A673 (cell line): ENCODE data around the gene SMARCAD1. TPM values are rescaled to one million over a fixed set of nuclear protein-coding genes. Genes with fewer than 3 reads are reported as not detected.
A peak's percentile ranks its signal among the peaks of the same experiment; 100 is the strongest.

Experiments
- BruUV-seq: library from RNA; stranded (reverse); fragments of 400-500 nt; replicated peaks from 2 replicates; lab custom pipeline; 2021; lab: Mats Ljungman, UMichigan
- CTCF ChIA-PET: fragments of 300-600 bp; sonication (Branson Sonifier 250); formaldehyde crosslinking; loops from one replicate; lab custom pipeline; 2022; ENCODE audit warnings: antibody characterized with exemption; lab: Charles Lee
- POLR2A ChIA-PET: fragments of 300-600 bp; sonication (Branson Sonifier 250); formaldehyde crosslinking; loops from one replicate; lab custom pipeline; 2022; ENCODE audit warnings: antibody characterized with exemption; ENCODE audit not compliant: low non-redundant PET; lab: Charles Lee
- DNase-seq: peaks from one replicate; pipeline ENCODE4 v3.0.0-alpha.2; 2015; ENCODE audit warnings: low spot score
- H3K27ac ChIP-seq: fragments of 200-600 bp; sonication (generic); 2 replicates; pipeline ENCODE4 v1.5.1; 2016; ENCODE audit warnings: mixed run types, low read depth, mild to moderate bottlenecking, mixed read lengths, antibody characterized with exemption, low read length; ENCODE audit not compliant: poor library complexity, severe bottlenecking
- H3K27me3 ChIP-seq: fragments of 200-600 bp; sonication (generic); replicated peaks from 2 replicates; pipeline ENCODE4 v1.6.1; 2017; ENCODE audit warnings: mixed run types, low read depth, mild to moderate bottlenecking, mixed read lengths, antibody characterized with exemption, low read length; ENCODE audit not compliant: insufficient read depth, poor library complexity
- H3K36me3 ChIP-seq: fragments of 200-600 bp; sonication (generic); 2 replicates; pipeline ENCODE4 v1.6.1; 2016; ENCODE audit warnings: mixed run types, mild to moderate bottlenecking, mixed read lengths, antibody characterized with exemption, low read length; ENCODE audit not compliant: insufficient read depth, poor library complexity, severe bottlenecking
- H3K4me1 ChIP-seq: fragments of 200-600 bp; sonication (generic); 2 replicates; pipeline ENCODE4 v1.6.1; 2017; ENCODE audit warnings: mixed run types, mild to moderate bottlenecking, mixed read lengths, antibody characterized with exemption, low read length; ENCODE audit not compliant: insufficient read depth, poor library complexity, severe bottlenecking
- H3K4me3 ChIP-seq: fragments of 200-600 bp; sonication (generic); 2 replicates; pipeline ENCODE4 v1.5.1; 2016; ENCODE audit warnings: low read depth, mixed run types, mild to moderate bottlenecking, mixed read lengths, low read length; ENCODE audit not compliant: poor library complexity, severe bottlenecking
- H3K9me3 ChIP-seq: fragments of 200-600 bp; sonication (generic); 2 replicates; pipeline ENCODE4 v1.6.1; 2016; ENCODE audit warnings: mixed run types, low read depth, mild to moderate bottlenecking, mixed read lengths, antibody characterized with exemption, low read length; ENCODE audit not compliant: poor library complexity, severe bottlenecking
- EZH2 ChIP-seq: fragments of 200-600 bp; sonication (generic); IDR thresholded peaks from 2 replicates; pipeline ENCODE4 v1.6.1; 2017; ENCODE audit warnings: borderline replicate concordance, low read depth, mild to moderate bottlenecking, mixed read lengths, antibody characterized with exemption, low read length; ENCODE audit not compliant: poor library complexity, severe bottlenecking
- intact Hi-C: fragments of 100-400 bp; cut with micrococcal nuclease; formaldehyde crosslinking; loops from one replicate; pipeline ENCODE4 v1.10.0; 2022; ENCODE audit not compliant: unreplicated experiment
- total RNA-seq: library from RNA; stranded (reverse); gene quantifications from 2 replicates; pipeline ENCODE4 v1.2.3, GENCODE V29; 2021
- TF ChIP-seq, protein P1 (sequence below): fragments of 300-800, 200-600 bp; sonication (generic); conservative IDR thresholded peaks from 2 replicates; pipeline ENCODE4 v1.5.1; 2017; ENCODE audit warnings: low read depth, mild to moderate bottlenecking, antibody characterized with exemption, low read length, moderate library complexity, mixed read lengths

The SMARCAD1 gene
- total RNA-seq, 1 experiment from 2014 or later: 27.1 TPM

- ChIA-PET POLR2A (no interaction called here), CTCF (no interaction called here)
- no TSS peak for BruUV-seq
- no peaks in the 10 kb centered on the region for H3K36me3 ChIP-seq
- intact Hi-C loops: no loop called here
- H3K9me3 ChIP-seq: peaks cover 5% of the 10 kb centered on the region
- H3K4me3 ChIP-seq: no peak overlapping the region
- TF ChIP-seq, protein P1, sequence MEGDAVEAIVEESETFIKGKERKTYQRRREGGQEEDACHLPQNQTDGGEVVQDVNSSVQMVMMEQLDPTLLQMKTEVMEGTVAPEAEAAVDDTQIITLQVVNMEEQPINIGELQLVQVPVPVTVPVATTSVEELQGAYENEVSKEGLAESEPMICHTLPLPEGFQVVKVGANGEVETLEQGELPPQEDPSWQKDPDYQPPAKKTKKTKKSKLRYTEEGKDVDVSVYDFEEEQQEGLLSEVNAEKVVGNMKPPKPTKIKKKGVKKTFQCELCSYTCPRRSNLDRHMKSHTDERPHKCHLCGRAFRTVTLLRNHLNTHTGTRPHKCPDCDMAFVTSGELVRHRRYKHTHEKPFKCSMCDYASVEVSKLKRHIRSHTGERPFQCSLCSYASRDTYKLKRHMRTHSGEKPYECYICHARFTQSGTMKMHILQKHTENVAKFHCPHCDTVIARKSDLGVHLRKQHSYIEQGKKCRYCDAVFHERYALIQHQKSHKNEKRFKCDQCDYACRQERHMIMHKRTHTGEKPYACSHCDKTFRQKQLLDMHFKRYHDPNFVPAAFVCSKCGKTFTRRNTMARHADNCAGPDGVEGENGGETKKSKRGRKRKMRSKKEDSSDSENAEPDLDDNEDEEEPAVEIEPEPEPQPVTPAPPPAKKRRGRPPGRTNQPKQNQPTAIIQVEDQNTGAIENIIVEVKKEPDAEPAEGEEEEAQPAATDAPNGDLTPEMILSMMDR: no peak
- TF ChIP-seq EZH2: no peak
- H3K4me1 ChIP-seq: no peaks in the 10 kb centered on the region
- no peak overlapping the region for H3K27ac ChIP-seq
- no peak for DNase-seq
- H3K27me3 ChIP-seq: no peaks in the 10 kb centered on the region
Observed at GRCh38 chr4:94325835-94326234, 118.2 kb downstream of the SMARCAD1 start.

DNA sequence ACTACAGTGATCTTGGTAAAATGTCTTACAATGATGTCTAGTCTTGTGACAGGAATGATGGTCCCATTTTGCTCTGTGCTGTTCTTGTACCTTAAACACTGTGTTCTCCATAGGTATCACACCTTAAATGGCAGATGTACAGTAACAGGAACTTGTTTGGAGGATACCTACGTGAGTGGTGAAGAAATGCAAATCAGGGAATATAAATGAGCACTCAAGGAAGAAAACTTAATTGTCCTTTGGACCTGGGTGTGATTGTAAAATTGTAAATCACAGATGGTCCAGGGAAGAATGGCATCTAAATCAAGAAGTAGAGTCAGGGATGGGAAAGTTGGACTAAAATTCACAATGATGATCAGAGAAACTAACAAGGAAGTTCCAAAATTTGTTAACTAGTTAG is 122.3 kb downstream of the SMARCAD1 start:
- POLR2A ChIA-PET: no interaction called here
- no peak for DNase-seq
- Histone ChIP-seq H3K9me3 (peaks cover 5% of the 10 kb centered on the region), H3K27me3 (no peaks in the 10 kb centered on the region), H3K27ac (no peak overlapping the region), H3K4me3 (no peak overlapping the region), H3K36me3 (no peaks in the 10 kb centered on the region), H3K4me1 (no peaks in the 10 kb centered on the region)
- no TSS peak for BruUV-seq
- TF ChIP-seq, protein P1: no peak
- no peak for TF ChIP-seq EZH2
- CTCF ChIA-PET: no interaction called here
- intact Hi-C loops: no loop called here

DNA sequence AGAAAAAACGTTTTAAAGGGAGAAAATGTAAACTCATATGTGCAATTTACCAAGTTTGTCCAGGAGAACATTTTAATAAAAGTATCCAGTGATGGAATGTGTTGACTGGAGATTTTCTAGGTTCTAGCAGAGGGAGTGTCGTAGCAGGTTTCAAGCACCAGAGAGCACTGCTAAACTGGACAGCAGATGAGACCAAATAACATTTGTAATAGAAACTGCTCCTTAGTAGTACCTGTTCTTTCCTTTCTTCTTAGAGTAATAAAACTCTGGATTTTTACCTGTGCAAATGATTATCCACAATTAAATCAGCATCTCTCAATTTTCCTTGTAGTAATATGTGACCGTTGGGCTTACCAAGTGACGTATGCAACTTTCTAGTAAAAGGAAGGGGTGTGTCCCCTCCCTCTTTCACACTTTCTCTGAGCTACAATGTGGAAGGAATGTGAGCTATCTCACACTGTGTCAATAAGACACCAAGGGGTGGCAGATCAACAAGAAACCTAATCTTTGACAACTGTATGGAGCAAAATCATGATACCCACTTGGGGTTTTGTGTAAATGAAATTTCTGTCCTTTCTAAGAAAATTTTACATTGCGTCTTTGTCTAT is 125.4 kb downstream of the SMARCAD1 start:
- no peak for DNase-seq
- H3K36me3 ChIP-seq: no peaks in the 10 kb centered on the region
- CTCF ChIA-PET: no interaction called here
- no peaks in the 10 kb centered on the region for H3K4me1 ChIP-seq
- TF ChIP-seq, protein P1: 0 out of 2 replicates have a peak, but pooled peaks have one; percentile 24
- no peak for TF ChIP-seq EZH2
- POLR2A ChIA-PET: no interaction called here
- H3K4me3 ChIP-seq: no peak overlapping the region
- intact Hi-C loops: no loop called here
- no peaks in the 10 kb centered on the region for H3K27me3 ChIP-seq
- BruUV-seq: no TSS peak
- no peaks in the 10 kb centered on the region for H3K9me3 ChIP-seq
- no peak overlapping the region for H3K27ac ChIP-seq
